HG03571 (cell line): ENCODE results near the gene OR10H5.
"Not testable (repeated sequence)": the region's sequence is repeated elsewhere in the genome, so short reads cannot be mapped to it uniquely, and the experiment has no call there.

ENCODE experiments used
- ATAC-seq: cut with Tn5 transposase; IDR thresholded peaks from one replicate; pipeline ENCODE4 v1.9.1; 2021; ENCODE audit not compliant: unreplicated experiment

Gene OR10H5

DNA sequence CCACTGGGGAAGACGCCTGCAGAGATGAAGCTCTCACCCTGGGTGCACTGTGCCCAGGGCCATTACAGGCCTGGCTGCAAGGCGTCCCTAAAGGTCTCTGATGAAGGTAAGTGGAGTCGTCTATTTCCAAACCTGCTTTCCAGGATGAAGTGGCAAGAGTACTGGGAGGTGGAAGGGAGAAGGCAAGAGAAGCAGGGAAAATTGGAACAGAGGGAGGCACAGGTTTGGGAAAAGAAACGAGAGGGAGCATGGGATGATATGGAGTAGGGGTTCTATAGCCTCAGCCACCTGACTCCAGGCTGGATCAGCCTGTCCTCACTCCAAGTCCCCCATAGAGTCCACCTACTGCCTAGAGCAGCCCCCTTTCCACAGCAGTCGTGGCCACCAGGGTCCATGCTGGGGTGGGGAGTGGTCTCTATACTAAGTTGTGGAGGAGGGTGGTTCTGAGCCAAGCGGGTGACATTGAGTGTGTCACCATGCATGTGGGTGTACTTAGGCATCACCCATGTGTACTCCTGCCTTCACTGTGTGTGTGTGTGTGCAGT, at the start of gene OR10H5:
Gene OR10H5 (plus strand): TSS at position 51 of the 545 bp plus-strand sequence. CDS start 6,388 bp downstream, outside the sequence.
- ATAC-seq, result no peak

DNA sequence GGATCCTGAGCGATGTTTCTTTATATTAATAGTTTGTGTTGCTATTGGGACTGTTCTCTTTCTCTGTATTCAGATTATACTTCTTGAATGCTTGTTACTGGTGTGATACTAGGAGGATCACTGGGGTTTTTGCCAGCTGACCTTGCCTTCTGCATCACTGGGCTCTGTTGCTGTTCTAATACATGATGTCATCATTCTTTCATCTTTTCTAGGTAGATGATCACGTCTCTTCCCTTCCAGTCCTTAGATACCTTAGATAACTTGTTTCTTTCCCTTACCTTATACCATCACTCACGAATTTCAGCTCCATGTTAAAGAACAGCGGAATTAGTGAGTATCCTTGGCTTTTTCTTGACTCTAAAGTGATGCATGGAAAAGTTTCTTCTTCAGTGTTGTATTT, 49.7 kb upstream of the OR10H5 start, which contains the start of gene OR10H3:
Gene OR10H3 (plus strand): TSS at position 264 of the 400 bp plus-strand sequence. CDS start 3,408 bp downstream, outside the sequence.
- no peak for ATAC-seq

GRCh38 chr19:15740785-15741184, 46.7 kb upstream of the OR10H5 start:
- ATAC-seq, result no peak

- ATAC-seq, result no peak
These were observed 39.2 kb upstream of the OR10H5 start for GRCh38 chr19:15748239-15748638.

DNA sequence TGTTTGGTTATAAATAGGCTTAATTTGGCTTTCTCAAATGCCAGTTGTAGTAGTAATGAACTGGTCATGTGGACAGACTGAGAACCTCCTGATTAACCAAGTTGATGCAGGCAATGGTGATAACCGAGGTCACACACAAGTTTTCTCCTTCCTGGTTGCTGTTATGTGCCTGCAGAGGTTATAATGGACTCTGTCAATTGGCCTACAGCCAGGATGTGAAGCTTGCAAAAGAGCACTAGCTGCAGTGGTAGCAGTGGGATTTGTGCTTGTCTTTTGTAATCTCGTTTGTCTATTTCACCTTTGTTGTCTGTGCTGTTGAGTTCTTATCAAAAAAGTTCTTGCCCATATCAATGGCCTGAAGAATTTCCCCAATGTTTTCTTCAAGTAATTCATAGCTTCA, 29.1 kb upstream of the OR10H5 start:
- no peak for ATAC-seq

DNA sequence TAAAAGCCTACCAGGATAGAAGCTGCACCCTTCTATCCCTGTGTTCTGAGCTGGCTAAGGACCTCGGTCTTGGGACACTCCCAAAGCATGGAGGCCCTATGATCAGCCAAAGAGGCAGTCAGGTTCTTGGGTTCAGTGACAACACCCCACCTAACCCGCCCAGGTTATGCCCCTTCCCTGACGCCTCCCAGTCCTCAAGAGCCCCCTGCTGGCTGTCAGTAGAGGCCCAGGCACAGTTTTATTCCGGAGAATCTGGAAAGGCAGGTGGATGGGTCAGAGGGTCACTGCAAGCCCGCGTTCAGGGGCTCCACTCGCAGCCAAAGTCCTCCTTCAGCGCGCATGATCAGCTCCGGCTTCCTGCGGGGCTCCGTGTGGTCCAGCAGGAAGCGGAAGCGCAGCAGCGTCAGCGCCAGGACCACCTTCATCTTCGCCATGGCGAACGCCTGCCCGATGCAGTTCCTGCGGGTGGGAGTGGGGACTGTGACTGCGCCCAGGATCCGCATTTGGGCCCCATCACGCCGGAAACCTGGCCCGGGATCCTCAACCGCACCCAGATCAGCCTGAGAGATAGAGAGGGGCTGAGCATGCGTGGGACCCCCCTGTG, 27.4 kb upstream of the OR10H5 start:
- no peak for ATAC-seq

GRCh38 chr19:15769586-15769985, 17.9 kb upstream of the OR10H5 start:
- ATAC-seq, result no peak

GRCh38 chr19:15774159-15774558, 13.3 kb upstream of the OR10H5 start:
- not testable (repeated sequence) for ATAC-seq

GRCh38 chr19:15775249-15775648, 12.2 kb upstream of the OR10H5 start:
- no peak for ATAC-seq

DNA sequence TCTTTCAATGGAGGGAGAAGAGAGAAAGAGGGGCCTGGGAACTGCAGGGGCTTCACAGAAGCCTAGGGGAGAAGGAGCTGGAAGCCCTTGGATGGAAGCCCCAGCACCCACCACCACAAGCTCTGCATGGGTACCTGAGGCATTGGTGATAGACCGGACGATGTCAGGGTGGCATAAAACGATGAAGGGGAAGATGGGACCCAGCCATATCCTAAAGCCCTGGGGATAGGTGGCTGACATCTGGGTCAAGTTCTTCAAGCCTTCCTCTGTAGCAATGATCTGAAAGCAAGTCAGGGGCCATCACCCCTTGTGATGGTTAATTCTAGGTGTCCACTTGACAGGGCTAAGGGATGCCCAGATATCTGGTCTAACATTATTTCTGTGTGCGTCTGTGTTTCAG, 11.2 kb upstream of the OR10H5 start:
- ATAC-seq, result no peak

- no peak for ATAC-seq
These were observed 10.2 kb upstream of the OR10H5 start for GRCh38 chr19:15776991-15777970.

- ATAC-seq, result no peak
These were observed 7.5 kb upstream of the OR10H5 start for GRCh38 chr19:15779756-15780476.

DNA sequence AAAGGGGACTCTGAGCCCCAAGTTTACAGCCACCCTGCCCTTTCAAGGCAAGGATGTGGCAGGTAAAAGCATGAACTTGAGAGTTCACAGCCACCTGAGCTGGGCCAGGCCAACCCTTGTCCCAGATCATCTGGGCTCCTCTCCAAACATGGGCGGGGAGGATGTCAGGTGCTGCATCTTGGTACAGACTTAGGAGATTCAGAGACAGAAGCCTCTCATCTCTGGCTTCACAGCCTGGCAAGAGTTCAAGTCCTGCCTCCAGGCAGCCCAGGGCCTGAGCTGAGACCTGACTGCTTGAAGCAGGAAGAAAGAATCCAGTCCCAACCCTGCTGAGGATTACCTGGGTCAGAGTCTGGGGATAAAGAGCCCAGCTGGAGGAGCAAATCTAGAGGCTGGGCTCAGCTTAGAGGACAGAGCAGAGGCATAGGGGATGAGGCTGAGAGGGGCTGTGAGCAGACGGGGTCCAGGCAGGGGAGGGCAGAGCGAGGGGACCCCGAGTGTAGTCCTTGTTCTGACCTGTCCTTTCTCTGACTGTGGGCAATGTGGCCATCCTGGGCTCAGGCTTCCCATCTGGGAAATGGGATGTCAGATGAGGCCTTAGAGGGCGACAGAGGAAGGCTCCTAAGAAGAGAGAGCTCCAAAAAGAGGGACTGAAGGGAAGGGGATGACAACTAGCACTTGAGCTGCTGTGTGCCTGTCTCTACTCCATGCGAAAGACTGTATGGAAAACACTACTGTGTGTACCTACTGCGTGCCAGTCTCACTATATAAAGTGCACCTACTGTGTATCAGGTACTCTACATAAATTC, 6.6 kb upstream of the OR10H5 start:
- ATAC-seq, result no peak

GRCh38 chr19:15781661-15782060, 5.8 kb upstream of the OR10H5 start:
- ATAC-seq, result no peak

GRCh38 chr19:15782211-15782610, 5.2 kb upstream of the OR10H5 start:
- no peak for ATAC-seq

DNA sequence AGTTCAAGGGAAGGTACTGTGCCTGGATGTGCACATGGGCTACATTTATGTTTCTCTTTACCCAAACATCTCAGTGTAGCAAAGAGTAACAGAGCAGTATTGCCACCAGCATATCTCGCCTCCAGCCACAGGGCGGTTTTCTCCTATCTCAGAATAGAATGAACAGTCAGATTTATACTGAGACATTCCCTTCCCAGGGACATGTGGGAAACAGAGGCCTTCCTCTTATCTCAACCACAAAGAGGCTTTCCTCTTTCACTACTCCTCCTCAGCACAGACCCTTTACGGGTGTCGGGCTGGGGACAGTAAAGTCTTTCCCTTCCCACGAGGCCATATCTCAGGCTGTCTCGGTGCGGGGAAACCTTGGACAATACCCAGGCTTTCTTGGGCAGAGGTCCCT, 4.6 kb upstream of the OR10H5 start:
- ATAC-seq, result not testable (repeated sequence)

GRCh38 chr19:15788594-15789270, 1.3 kb downstream of the OR10H5 start:
- ATAC-seq, result no peak

DNA sequence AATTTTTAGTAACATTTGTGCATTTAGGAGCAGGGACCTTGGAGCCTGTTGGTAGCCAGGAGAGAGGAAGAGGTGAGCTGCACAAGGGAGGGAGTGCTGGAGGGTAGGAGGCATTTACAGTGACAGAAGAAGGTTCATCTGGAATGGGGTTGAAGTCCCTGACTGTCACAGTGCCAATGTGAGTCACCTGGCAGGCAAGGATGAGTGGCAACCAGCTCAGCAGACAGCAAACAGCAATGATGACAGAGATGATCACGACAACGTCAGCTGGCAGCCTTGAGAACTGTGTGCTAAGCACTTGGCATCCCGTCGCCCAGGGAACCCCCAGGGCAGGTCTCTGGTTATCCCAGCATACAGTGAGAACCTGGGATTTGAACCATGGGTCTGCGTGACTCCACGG, 2.6 kb downstream of the OR10H5 start:
- no peak for ATAC-seq

GRCh38 chr19:15794279-15794678, 6.8 kb downstream of the OR10H5 start:
- ATAC-seq, result not testable (repeated sequence)

GRCh38 chr19:15810335-15810734, 22.9 kb downstream of the OR10H5 start:
- ATAC-seq, result no peak
